GM12874 (cell line): ENCODE data around the gene COG5.

Experiments used
- CTCF ChIP-seq: IDR thresholded peaks from 2 replicates; pipeline ENCODE4 v1.5.1; 2011; ENCODE audit warnings: low read depth, mild to moderate bottlenecking, control low read depth, low read length, moderate library complexity; ENCODE audit not compliant: insufficient read depth

Gene COG5

GRCh38 chr7:107206706-107207105 lies 357.0 kb downstream of the COG5 start:
- no peak for TF ChIP-seq CTCF

- no peak for TF ChIP-seq CTCF
These were observed 357.6 kb downstream of the COG5 start for GRCh38 chr7:107206136-107206535.

- TF ChIP-seq CTCF, result no peak
These were observed 360.1 kb downstream of the COG5 start for GRCh38 chr7:107203607-107204006.

- peak; percentile 56 for TF ChIP-seq CTCF
These were observed 361.8 kb downstream of the COG5 start for GRCh38 chr7:107201795-107202450.

GRCh38 chr7:107196834-107197610 lies 366.7 kb downstream of the COG5 start:
- TF ChIP-seq CTCF, result no peak

GRCh38 chr7:107194052-107194451 lies 369.7 kb downstream of the COG5 start:
- no peak for TF ChIP-seq CTCF

GRCh38 chr7:107190090-107190489 lies 373.6 kb downstream of the COG5 start:
- no peak for TF ChIP-seq CTCF
